ENCODE results near the gene VSIG10L.

Gene VSIG10L

DNA sequence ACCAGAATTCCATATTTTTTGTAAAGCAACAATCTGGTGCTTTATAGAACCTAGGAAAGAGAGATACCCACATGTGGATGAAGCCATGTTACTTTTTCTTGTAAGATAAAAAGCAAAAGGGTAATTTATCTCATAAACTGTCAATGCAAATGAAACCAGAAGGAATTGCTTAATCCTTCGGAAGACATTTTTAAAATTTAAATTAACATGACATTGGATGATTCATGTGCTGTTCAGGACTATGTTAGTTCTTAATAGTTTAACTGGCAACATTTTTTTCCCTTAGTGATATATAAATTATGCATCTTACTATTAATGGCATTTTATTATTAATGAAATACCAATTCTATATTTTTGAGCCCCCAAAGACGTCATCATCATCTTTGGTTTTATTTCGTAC is 56.3 kb downstream of the VSIG10L start:
- TF ChIP-seq, protein P1, sequence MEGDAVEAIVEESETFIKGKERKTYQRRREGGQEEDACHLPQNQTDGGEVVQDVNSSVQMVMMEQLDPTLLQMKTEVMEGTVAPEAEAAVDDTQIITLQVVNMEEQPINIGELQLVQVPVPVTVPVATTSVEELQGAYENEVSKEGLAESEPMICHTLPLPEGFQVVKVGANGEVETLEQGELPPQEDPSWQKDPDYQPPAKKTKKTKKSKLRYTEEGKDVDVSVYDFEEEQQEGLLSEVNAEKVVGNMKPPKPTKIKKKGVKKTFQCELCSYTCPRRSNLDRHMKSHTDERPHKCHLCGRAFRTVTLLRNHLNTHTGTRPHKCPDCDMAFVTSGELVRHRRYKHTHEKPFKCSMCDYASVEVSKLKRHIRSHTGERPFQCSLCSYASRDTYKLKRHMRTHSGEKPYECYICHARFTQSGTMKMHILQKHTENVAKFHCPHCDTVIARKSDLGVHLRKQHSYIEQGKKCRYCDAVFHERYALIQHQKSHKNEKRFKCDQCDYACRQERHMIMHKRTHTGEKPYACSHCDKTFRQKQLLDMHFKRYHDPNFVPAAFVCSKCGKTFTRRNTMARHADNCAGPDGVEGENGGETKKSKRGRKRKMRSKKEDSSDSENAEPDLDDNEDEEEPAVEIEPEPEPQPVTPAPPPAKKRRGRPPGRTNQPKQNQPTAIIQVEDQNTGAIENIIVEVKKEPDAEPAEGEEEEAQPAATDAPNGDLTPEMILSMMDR (IDR thresholded peaks at IDR 0.05): no peak
- DNase-seq (ENCODE audit: low spot score): no peak
- H3K4me3 ChIP-seq: no peak overlapping the region
- no peak overlapping the region for H3K27ac ChIP-seq

DNA sequence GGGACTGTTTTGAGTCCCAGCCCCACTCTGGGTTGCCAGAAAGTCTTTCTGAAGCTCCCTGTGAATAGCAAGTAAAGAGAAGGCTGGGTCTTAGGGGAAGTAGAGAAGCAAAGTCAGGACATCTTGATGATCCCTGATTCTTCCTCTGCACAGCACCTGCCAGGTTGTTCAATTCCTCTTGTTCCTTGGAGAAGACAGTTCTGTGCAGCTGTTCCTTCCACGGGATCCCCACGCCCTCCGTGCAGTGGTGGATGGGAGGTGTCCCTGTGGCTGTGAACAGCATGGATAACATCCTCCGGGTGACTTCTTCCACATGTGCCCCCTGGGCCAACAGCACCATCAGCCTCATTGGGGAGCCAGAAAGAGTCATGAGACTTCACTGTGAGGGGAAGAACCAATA is 59.6 kb downstream of the VSIG10L start:
- DNase-seq (ENCODE audit: low spot score): peak; percentile 43
- Histone ChIP-seq H3K27ac (no peak overlapping the region), H3K4me3 (no peak overlapping the region)
- TF ChIP-seq, protein P1 (IDR thresholded peaks at IDR 0.05): no peak

Measured in coronary artery (tissue), 2 donors.